GM19099 (cell line): ENCODE measurements around the gene SCYGR3.
"Not testable (repeated sequence)": the region's sequence is repeated elsewhere in the genome, so short reads cannot be mapped to it uniquely, and the experiment has no call there.

ENCODE experiments used
- POLR2A ChIP-seq: IDR thresholded peaks from 3 replicates; pipeline ENCODE4 v1.6.1; 2011; ENCODE audit warnings: low read depth; ENCODE audit not compliant: insufficient read length; ENCODE audit errors: extremely low read depth

Gene SCYGR3

DNA sequence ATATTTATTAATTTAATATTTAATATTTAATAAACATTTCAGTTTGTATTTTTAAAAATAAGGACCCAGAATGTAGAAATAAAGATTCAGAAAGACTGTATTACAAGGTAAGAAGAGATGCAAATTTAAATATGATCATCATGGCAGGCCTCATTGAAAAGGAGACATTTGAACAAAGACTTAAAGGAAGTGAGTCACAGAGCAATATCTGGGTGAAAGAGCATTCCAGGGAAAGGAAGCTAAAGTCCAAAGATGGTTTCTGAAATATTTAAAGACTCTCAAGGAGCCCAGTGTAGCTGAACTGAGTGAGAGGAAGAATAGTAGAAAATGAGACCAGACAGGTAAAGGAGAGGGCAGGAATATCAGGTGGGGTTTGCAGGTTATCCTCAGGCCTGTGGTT is 8.6 kb upstream of the SCYGR3 start:
- no peak for TF ChIP-seq POLR2A

DNA sequence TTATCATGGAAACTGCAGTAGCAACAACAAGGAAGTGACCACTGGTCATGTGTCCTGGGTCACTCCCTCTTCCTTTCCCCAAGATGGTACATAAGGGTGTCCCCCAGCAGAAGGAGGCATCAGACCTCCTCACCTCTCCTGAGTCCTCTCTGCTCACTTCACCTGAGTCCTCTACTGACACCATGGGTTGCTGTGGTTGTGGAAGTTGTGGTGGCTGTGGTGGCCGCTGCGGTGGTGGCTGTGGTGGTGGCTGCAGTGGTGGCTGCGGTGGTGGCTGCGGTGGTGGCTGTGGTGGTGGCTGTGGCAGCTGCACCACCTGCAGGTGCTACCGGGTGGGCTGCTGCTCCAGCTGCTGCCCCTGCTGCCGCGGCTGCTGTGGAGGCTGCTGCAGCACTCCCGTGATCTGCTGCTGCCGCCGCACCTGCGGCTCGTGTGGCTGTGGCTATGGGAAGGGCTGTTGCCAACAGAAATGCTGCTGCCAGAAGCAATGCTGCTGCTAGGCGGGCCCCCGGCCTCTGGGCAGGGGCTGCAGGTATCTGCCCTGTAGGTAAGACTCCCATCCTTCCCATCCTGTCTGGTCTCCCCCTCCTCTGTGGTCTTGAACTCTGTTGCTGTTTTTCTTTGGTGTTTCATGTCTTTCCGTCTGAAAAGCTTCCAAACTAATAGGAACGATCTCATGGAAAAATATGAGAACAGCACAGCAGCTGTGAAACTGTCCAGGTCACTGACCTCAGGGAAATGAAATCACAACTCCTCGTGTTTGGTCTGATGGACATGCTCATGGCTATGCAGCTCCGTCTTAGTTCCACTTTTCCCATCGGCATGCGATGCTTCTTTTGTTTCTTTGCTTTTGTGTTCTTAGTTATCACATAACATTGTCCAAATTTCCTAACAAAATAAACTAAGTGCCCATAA is 2.9 kb upstream of the SCYGR3 start, which contains the start of gene SCYGR4:
TSS of gene SCYGR4 (plus strand) at position 183 of the 915 bp plus-strand sequence. CDS start at position 183, 0 bp downstream.
- no peak for TF ChIP-seq POLR2A

DNA sequence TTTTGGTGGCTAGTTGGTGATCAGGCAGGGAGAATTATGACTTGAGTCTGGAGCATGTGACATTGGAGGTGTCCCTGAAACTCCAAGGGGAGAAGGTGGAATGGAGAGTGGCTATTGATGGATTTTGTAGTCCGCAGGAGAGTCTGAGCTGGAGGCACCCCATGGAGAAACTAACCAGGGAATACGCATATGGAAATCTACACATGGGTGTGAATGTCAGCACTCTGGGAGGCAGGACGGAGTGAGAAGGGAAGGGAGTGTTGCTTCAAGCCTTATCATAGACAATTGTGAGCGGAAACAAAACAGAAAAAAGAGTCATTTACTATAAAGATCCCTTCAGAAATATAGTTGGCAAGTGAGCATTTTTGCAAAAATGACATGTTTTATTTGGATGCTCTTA is 2.0 kb upstream of the SCYGR3 start:
- no peak for TF ChIP-seq POLR2A

DNA sequence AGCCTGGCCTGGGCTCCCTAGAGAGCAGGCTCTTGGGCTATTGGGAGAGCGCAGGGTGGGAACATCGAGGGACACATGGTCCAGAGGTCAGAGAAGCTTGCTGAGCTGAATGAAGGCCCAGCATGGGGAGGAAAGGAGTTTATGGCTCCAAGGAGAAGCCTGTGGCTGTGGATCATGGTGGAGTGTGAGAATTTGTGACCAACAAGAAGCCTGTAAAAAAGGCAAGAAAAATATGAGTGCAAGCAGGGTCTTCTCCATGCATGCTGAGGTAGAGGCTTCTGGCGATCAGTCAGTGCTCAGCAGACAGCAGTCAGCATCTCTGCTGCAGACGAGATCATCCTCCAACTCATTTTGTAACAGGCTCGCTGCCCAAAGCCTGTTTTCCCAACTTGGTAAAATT is 1.3 kb upstream of the SCYGR3 start:
- TF ChIP-seq POLR2A, result no peak

- no peak for TF ChIP-seq POLR2A
These were observed 541 bp upstream of the SCYGR3 start for GRCh38 chr2:227615181-227615580.

GRCh38 chr2:227614246-227614645 is 394 bp downstream of the SCYGR3 start:
- TF ChIP-seq POLR2A, result no peak

- no peak for TF ChIP-seq POLR2A
These were observed 1.4 kb downstream of the SCYGR3 start for GRCh38 chr2:227613272-227613660.

DNA sequence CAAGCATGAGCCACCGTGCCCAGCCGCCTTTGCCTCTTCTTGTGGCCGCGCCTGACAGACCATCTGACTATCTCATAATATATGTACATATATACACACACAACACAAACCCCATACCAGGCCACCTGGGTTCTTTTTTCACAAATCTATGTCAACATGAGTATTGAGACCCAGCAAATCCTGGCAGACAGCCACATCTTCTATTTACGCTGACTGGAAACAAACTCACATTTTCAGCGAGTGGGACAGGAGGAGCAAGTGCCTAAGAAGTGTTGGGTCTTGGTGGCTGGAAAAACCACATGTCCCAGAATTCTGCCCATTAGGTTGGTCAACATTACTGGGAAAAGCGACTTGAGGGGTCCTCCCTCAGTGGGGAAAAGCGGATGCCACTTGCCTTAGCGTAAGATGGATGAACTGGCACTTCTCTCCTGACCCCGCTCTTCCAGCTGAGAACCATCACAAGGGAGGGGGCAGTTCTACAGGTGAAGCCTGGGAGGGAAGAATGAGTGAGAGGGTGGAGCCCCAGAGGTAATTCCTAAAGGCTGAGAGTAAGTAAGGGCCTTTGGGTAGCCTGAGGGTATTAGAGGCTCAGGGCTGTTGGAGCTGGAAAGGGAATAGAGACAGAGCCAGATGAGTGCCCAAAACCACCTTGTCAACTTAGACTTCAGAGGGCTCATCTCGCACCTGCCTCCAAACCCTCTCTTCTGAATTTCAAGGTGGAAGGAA is 1.9 kb downstream of the SCYGR3 start:
- no peak for TF ChIP-seq POLR2A

DNA sequence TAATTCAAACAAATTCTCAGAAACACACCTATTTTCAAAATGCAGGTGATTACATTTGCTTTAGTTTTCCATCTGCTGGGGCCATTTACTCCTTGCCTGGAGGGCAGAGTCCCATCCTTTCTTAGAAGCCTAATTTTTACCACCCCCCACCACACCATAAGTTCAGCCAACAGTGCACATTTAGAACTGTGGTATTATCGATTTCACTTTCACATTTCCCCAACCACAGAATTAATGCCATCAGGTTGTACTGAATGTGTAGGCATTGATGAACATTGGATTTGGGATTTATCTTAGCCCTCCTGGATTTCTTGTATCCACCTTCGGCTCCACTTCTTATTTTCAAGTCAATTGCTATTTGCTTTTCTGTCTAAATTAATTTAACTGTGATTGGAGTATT is 4.5 kb downstream of the SCYGR3 start:
- TF ChIP-seq POLR2A, result no peak

GRCh38 chr2:227608561-227609338 is 5.9 kb downstream of the SCYGR3 start:
- no peak for TF ChIP-seq POLR2A

DNA sequence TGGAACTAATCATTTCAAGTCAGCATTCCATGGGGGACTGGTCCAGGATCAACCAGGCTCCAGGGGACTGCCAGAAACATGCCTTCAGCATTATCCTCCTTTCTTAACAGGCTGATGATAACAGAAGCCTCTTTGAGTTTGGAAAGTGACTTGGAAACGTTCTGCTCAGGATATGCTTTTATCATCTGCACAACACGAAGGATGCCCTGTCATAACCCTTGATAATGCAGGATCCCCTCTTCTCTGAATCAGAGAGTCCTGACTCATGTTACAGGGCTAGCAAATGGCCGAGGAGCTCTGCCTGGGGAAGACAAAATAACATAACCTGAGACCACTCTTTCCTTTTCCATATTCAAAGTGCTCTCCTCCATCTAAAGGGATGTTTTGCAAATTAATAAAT is 6.7 kb downstream of the SCYGR3 start:
- TF ChIP-seq POLR2A, result no peak

DNA sequence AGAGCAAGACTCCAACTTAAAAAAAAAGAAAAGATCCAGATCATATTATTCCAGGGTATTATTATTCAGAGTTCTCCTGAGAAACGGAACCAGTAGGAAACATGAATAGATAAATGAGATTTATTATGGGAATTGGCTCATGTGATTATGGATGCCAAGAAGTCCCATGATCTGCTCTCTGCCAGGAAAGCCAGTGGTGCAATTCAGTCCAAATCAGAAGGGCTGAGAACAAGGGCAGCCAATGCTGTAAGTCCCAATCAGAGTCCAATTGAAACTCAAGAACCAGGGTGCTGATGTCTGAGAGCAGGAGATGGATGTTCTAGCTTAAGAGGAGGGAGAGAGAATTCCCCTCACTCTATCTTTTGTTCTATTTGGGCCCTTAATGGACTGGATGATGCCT is 8.2 kb downstream of the SCYGR3 start:
- no peak for TF ChIP-seq POLR2A

- TF ChIP-seq POLR2A, result no peak
These were observed 12.3 kb downstream of the SCYGR3 start for GRCh38 chr2:227602358-227602757.

- TF ChIP-seq POLR2A, result not testable (repeated sequence)
These were observed 15.7 kb downstream of the SCYGR3 start, which contains the start of gene SCYGR2 for GRCh38 chr2:227598835-227599503. Gene SCYGR2, plus strand, starts transcription at chr2:227598893. Its CDS starts 0 bp downstream, at chr2:227598893.
